HEK293 (cell line): ENCODE results near the gene SLC26A6.
A peak's percentile ranks its signal among the peaks of the same experiment; 100 is the strongest.

Experiments
- GFI1B ChIP-seq: fragments of 450-650 bp; formaldehyde crosslinking; IDR thresholded peaks from 2 replicates; pipeline ENCODE4 v1.5.1; 2016; ENCODE audit warnings: missing biosample characterization, missing genetic modification characterization
- GLI2 ChIP-seq: fragments of 450-650 bp; formaldehyde crosslinking; IDR thresholded peaks from 2 replicates; pipeline ENCODE4; 2017; ENCODE audit warnings: missing biosample characterization, missing genetic modification characterization, low read depth, borderline replicate concordance
- GLIS1 ChIP-seq: fragments of 450-650 bp; formaldehyde crosslinking; IDR thresholded peaks from 2 replicates; pipeline ENCODE4 v1.5.1; 2016; ENCODE audit warnings: missing biosample characterization, missing genetic modification characterization
- HIC1 ChIP-seq: fragments of 450-650 bp; formaldehyde crosslinking; IDR thresholded peaks from 2 replicates; pipeline ENCODE4 v1.5.1; 2016; ENCODE audit warnings: missing biosample characterization, missing genetic modification characterization
- KLF10 ChIP-seq: fragments of 450-650 bp; IDR thresholded peaks from 2 replicates; pipeline ENCODE4 v1.5.1; 2018; ENCODE audit warnings: missing biosample characterization, mild to moderate bottlenecking, missing genetic modification characterization
- MZF1 ChIP-seq: fragments of 450-650 bp; formaldehyde crosslinking; IDR thresholded peaks from 2 replicates; pipeline ENCODE4 v1.5.1; 2017; ENCODE audit warnings: missing biosample characterization, missing genetic modification characterization, borderline replicate concordance
- PATZ1 ChIP-seq: fragments of 450-650 bp; formaldehyde crosslinking; IDR thresholded peaks from 2 replicates; pipeline ENCODE4 v1.5.1; 2016; ENCODE audit warnings: missing biosample characterization, missing genetic modification characterization
- PRDM4 ChIP-seq: fragments of 450-650 bp; formaldehyde crosslinking; IDR thresholded peaks from 2 replicates; pipeline ENCODE4 v1.5.1; 2017; ENCODE audit warnings: missing biosample characterization, missing genetic modification characterization
- PRDM6 ChIP-seq: fragments of 450-650 bp; formaldehyde crosslinking; IDR thresholded peaks from 2 replicates; pipeline ENCODE4 v1.5.1; 2017; ENCODE audit warnings: missing biosample characterization, missing genetic modification characterization
- ZBTB21 ChIP-seq: fragments of 450-650 bp; formaldehyde crosslinking; IDR thresholded peaks from 2 replicates; pipeline ENCODE4 v1.5.1; 2017; ENCODE audit warnings: missing biosample characterization, missing genetic modification characterization
- ZFP3 ChIP-seq: fragments of 450-650 bp; formaldehyde crosslinking; IDR thresholded peaks from 2 replicates; pipeline ENCODE4 v1.5.1; 2016; ENCODE audit warnings: low read depth, missing biosample characterization, missing genetic modification characterization
- ZNF138 ChIP-seq: fragments of 450-650 bp; formaldehyde crosslinking; IDR thresholded peaks from 2 replicates; pipeline ENCODE4 v1.5.1; 2016; ENCODE audit warnings: missing biosample characterization, missing genetic modification characterization, borderline replicate concordance
- ZNF174 ChIP-seq: fragments of 450-650 bp; formaldehyde crosslinking; IDR thresholded peaks from 2 replicates; pipeline ENCODE4 v1.5.0; 2017; ENCODE audit warnings: missing biosample characterization, mild to moderate bottlenecking, missing genetic modification characterization
- ZNF223 ChIP-seq: fragments of 450-650 bp; formaldehyde crosslinking; IDR thresholded peaks from 2 replicates; pipeline ENCODE4 v1.5.1; 2016; ENCODE audit warnings: missing biosample characterization, missing genetic modification characterization
- ZNF239 ChIP-seq: fragments of 450-650 bp; formaldehyde crosslinking; IDR thresholded peaks from 2 replicates; pipeline ENCODE4 v1.5.1; 2016; ENCODE audit warnings: missing biosample characterization, missing genetic modification characterization
- ZNF473 ChIP-seq: fragments of 450-650 bp; formaldehyde crosslinking; IDR thresholded peaks from 2 replicates; pipeline ENCODE4 v1.5.1; 2017; ENCODE audit warnings: missing biosample characterization, missing genetic modification characterization
- ZNF529 ChIP-seq: fragments of 450-650 bp; formaldehyde crosslinking; IDR thresholded peaks from 2 replicates; pipeline ENCODE4 v1.5.1; 2017; ENCODE audit warnings: missing genetic modification characterization, missing biosample characterization; ENCODE audit not compliant: insufficient replicate concordance
- ZNF561 ChIP-seq: fragments of 450-650 bp; IDR thresholded peaks from 2 replicates; pipeline ENCODE4 v1.5.1; 2018; ENCODE audit warnings: missing biosample characterization, missing genetic modification characterization, borderline replicate concordance
- ZNF585B ChIP-seq: fragments of 450-650 bp; formaldehyde crosslinking; IDR thresholded peaks from 2 replicates; pipeline ENCODE4 v1.5.1; 2016; ENCODE audit warnings: missing biosample characterization, missing genetic modification characterization
- ZNF624 ChIP-seq: fragments of 450-650 bp; formaldehyde crosslinking; IDR thresholded peaks from 2 replicates; pipeline ENCODE4 v1.5.1; 2017; ENCODE audit warnings: missing biosample characterization, missing genetic modification characterization
- ZSCAN23 ChIP-seq: fragments of 450-650 bp; formaldehyde crosslinking; IDR thresholded peaks from 2 replicates; pipeline ENCODE4 v1.5.1; 2016; ENCODE audit warnings: missing biosample characterization, missing genetic modification characterization
- ZSCAN5A ChIP-seq: fragments of 450-650 bp; formaldehyde crosslinking; IDR thresholded peaks from 2 replicates; pipeline ENCODE4 v1.5.1; 2016; ENCODE audit warnings: missing biosample characterization, missing genetic modification characterization
- ZXDB ChIP-seq: fragments of 450-650 bp; formaldehyde crosslinking; IDR thresholded peaks from 2 replicates; pipeline ENCODE4 v1.5.1; 2016; ENCODE audit warnings: missing biosample characterization, missing genetic modification characterization
- TF ChIP-seq, protein P1 (sequence below): fragments of 450-650 bp; formaldehyde crosslinking; IDR thresholded peaks from 2 replicates; pipeline ENCODE4 v1.5.1; 2016; ENCODE audit warnings: missing biosample characterization, missing genetic modification characterization
- TF ChIP-seq, protein P2 (sequence below): fragments of 450-650 bp; formaldehyde crosslinking; IDR thresholded peaks from 2 replicates; pipeline ENCODE4 v1.5.1; 2016; ENCODE audit warnings: missing biosample characterization, missing genetic modification characterization

The SLC26A6 gene

GRCh38 chr3:48663489-48664312 is 28.4 kb upstream of the SLC26A6 start (continued):
- peak; percentile 74; the same call in 1 of the 2 replicates for TF ChIP-seq ZBTB21
- TF ChIP-seq ZNF223 (tag by site-specific recombination), result no peak
- TF ChIP-seq ZNF529, result no peak
- TF ChIP-seq ZNF561 (tag by site-specific recombination), result 0 out of 2 replicates have a peak, but pooled peaks have one; percentile 37
- TF ChIP-seq ZNF473 (tag by site-specific recombination), result no peak
- TF ChIP-seq PRDM4, result 0 out of 2 replicates have a peak, but pooled peaks have one; percentile 8
- TF ChIP-seq PATZ1 (tag by site-specific recombination), result peak; percentile 90
- no peak for TF ChIP-seq ZFP3 (tag by site-specific recombination)
- TF ChIP-seq ZNF138 (tag by site-specific recombination), result no peak
- TF ChIP-seq PRDM6 (tag by site-specific recombination), result no peak
- TF ChIP-seq ZSCAN5A (tag by site-specific recombination), result no peak
- TF ChIP-seq KLF10 (tag by site-specific recombination), result peak; percentile 77; the same call in 1 of the 2 replicates
- TF ChIP-seq MZF1 (tag by site-specific recombination), result no peak
- no peak for TF ChIP-seq GLI2
- TF ChIP-seq, protein P1, sequence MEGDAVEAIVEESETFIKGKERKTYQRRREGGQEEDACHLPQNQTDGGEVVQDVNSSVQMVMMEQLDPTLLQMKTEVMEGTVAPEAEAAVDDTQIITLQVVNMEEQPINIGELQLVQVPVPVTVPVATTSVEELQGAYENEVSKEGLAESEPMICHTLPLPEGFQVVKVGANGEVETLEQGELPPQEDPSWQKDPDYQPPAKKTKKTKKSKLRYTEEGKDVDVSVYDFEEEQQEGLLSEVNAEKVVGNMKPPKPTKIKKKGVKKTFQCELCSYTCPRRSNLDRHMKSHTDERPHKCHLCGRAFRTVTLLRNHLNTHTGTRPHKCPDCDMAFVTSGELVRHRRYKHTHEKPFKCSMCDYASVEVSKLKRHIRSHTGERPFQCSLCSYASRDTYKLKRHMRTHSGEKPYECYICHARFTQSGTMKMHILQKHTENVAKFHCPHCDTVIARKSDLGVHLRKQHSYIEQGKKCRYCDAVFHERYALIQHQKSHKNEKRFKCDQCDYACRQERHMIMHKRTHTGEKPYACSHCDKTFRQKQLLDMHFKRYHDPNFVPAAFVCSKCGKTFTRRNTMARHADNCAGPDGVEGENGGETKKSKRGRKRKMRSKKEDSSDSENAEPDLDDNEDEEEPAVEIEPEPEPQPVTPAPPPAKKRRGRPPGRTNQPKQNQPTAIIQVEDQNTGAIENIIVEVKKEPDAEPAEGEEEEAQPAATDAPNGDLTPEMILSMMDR (tag by site-specific recombination), result peak; percentile 85
- peak; percentile 77 for TF ChIP-seq ZXDB (tag by site-specific recombination)
- TF ChIP-seq ZNF624 (tag by site-specific recombination), result no peak
- peak; percentile 93 for TF ChIP-seq GLIS1
- TF ChIP-seq GFI1B (tag by site-specific recombination), result no peak
- no peak for TF ChIP-seq ZNF585B (tag by site-specific recombination)
- TF ChIP-seq ZNF239 (tag by site-specific recombination), result no peak
- no peak for TF ChIP-seq ZSCAN23 (tag by site-specific recombination)
- no peak for TF ChIP-seq ZNF174
- TF ChIP-seq, protein P2, sequence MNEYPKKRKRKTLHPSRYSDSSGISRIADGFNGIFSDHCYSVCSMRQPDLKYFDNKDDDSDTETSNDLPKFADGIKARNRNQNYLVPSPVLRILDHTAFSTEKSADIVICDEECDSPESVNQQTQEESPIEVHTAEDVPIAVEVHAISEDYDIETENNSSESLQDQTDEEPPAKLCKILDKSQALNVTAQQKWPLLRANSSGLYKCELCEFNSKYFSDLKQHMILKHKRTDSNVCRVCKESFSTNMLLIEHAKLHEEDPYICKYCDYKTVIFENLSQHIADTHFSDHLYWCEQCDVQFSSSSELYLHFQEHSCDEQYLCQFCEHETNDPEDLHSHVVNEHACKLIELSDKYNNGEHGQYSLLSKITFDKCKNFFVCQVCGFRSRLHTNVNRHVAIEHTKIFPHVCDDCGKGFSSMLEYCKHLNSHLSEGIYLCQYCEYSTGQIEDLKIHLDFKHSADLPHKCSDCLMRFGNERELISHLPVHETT (tag by site-specific recombination), result peak; percentile 42; the same call in 1 of the 2 replicates
- peak; percentile 71 for TF ChIP-seq HIC1 (tag by site-specific recombination)
